GM13976 (cell line): ENCODE results near the gene SPTBN4.

Experiments
- DNase-seq: peaks from one replicate; pipeline ENCODE4 v3.0.0; 2012; ENCODE audit warnings: low spot score
- CTCF ChIP-seq: IDR thresholded peaks from 2 replicates; pipeline ENCODE4 v1.5.1; 2012; ENCODE audit warnings: borderline replicate concordance, mild to moderate bottlenecking; ENCODE audit not compliant: insufficient read depth; ENCODE audit errors: extremely low read depth, missing control alignments, control extremely low read depth
- in situ Hi-C: fragments of 300-500 bp; cut with MboI; formaldehyde crosslinking; loops from one replicate; pipeline ENCODE4 v1.12.0; 2022; ENCODE audit warnings: low sequenced_read_pairs, mixed read lengths, inconsistent platforms; ENCODE audit not compliant: unreplicated experiment

Gene SPTBN4

GRCh38 chr19:40617961-40618360 is 151.2 kb downstream of the SPTBN4 start:
- no peak for TF ChIP-seq CTCF
- in situ Hi-C loops: loop anchor here (25.0 kb wide), 1 partner anchor 306 kb away; no protein-coding TSS in a partner anchor
- no peak for DNase-seq

- in situ Hi-C loops: loop anchor here (25.0 kb wide), 1 partner anchor 307 kb away; no protein-coding TSS in a partner anchor
- TF ChIP-seq CTCF: no peak
- DNase-seq: no peak
Measured at GRCh38 chr19:40619333-40620160, 152.7 kb downstream of the SPTBN4 start.

GRCh38 chr19:40620161-40620485 is 153.3 kb downstream of the SPTBN4 start:
- in situ Hi-C loops: loop anchor here (25.0 kb wide), 1 partner anchor 308 kb away; no protein-coding TSS in a partner anchor
- TF ChIP-seq CTCF: no peak
- no peak for DNase-seq

GRCh38 chr19:40621283-40621682 is 154.5 kb downstream of the SPTBN4 start:
- no peak for DNase-seq
- in situ Hi-C loops: loop anchor here (25.0 kb wide), 1 partner anchor 309 kb away; no protein-coding TSS in a partner anchor
- no peak for TF ChIP-seq CTCF

- DNase-seq: no peak
- no peak for TF ChIP-seq CTCF
- in situ Hi-C loops: loop anchor here (25.0 kb wide), 1 partner anchor 310 kb away; no protein-coding TSS in a partner anchor
Measured at GRCh38 chr19:40621966-40622772, 155.4 kb downstream of the SPTBN4 start.

- TF ChIP-seq CTCF: no peak
- in situ Hi-C loops: loop anchor here (25.0 kb wide), 1 partner anchor 310 kb away; no protein-coding TSS in a partner anchor
- DNase-seq: no peak
Measured at GRCh38 chr19:40622773-40623075, 155.9 kb downstream of the SPTBN4 start.
